OCI-LY1 (cell line): ENCODE measurements around the gene TBX1.

ENCODE experiments used
- H2AFZ ChIP-seq: fragments of 200-600 bp; sonication (generic), shearing (Covaris generic); 2 replicates; pipeline ENCODE4 v1.6.0; 2014; ENCODE audit warnings: antibody characterized with exemption, mild to moderate bottlenecking, low read length
- H3F3A ChIP-seq: fragments of 200-600 bp; sonication (generic), shearing (Covaris generic); 2 replicates; pipeline ENCODE4 v1.6.0; 2014; ENCODE audit warnings: mild to moderate bottlenecking, antibody characterized with exemption, low read length, moderate library complexity; ENCODE audit not compliant: insufficient read depth
- H3K27ac ChIP-seq: fragments of 200-600 bp; sonication (generic); 2 replicates; pipeline ENCODE4 v1.5.1; 2014; ENCODE audit warnings: low read length, mixed run types, mild to moderate bottlenecking, low read depth; ENCODE audit not compliant: poor library complexity, severe bottlenecking
- H3K27me3 ChIP-seq: fragments of 200-600 bp; sonication (generic); 2 replicates; pipeline ENCODE4 v1.6.0; 2014; ENCODE audit warnings: antibody characterized with exemption, mild to moderate bottlenecking, low read length, moderate library complexity; ENCODE audit not compliant: insufficient read depth
- H3K36me3 ChIP-seq: fragments of 200-600 bp; sonication (generic); 2 replicates; pipeline ENCODE4 v1.6.1; 2014; ENCODE audit warnings: mild to moderate bottlenecking, antibody characterized with exemption, low read length, moderate library complexity, mixed read lengths; ENCODE audit not compliant: insufficient read depth
- H3K4me1 ChIP-seq: fragments of 200-600 bp; sonication (generic); 2 replicates; pipeline ENCODE4 v1.5.1; 2014; ENCODE audit warnings: mild to moderate bottlenecking, low read length, moderate library complexity; ENCODE audit not compliant: insufficient read depth, severe bottlenecking
- H3K4me2 ChIP-seq: fragments of 200-600 bp; sonication (generic), shearing (Covaris generic); 2 replicates; pipeline ENCODE4 v1.6.1; 2014; ENCODE audit warnings: low read length
- H3K4me3 ChIP-seq: fragments of 200-600 bp; sonication (generic); 2 replicates; pipeline ENCODE4 v1.5.1; 2014; ENCODE audit warnings: low read length, low read depth, mild to moderate bottlenecking, mixed read lengths; ENCODE audit not compliant: poor library complexity, severe bottlenecking
- H3K79me2 ChIP-seq: fragments of 200-600 bp; shearing (Covaris generic); 2 replicates; pipeline ENCODE4 v1.6.1; 2016; ENCODE audit warnings: mixed run types, low read length, mixed read lengths; ENCODE audit not compliant: insufficient read depth
- H3K9ac ChIP-seq: fragments of 200-600 bp; sonication (generic), shearing (Covaris generic); 2 replicates; pipeline ENCODE4 v1.6.1; 2014; ENCODE audit warnings: mild to moderate bottlenecking, low read length, mixed read lengths
- H3K9me2 ChIP-seq: fragments of 200-600 bp; sonication (generic), shearing (Covaris generic); 2 replicates; pipeline ENCODE4 v1.6.1; 2014; ENCODE audit warnings: low read depth, mild to moderate bottlenecking, low read length, mixed read lengths
- H3K9me3 ChIP-seq: fragments of 200-600 bp; shearing (Covaris generic); 2 replicates; pipeline ENCODE4 v1.6.1; 2014; ENCODE audit warnings: low read length, mixed read lengths
- H4K20me1 ChIP-seq: fragments of 200-600 bp; sonication (generic), shearing (Covaris generic); 2 replicates; pipeline ENCODE4 v1.6.0; 2016; ENCODE audit warnings: mild to moderate bottlenecking, low read length; ENCODE audit not compliant: insufficient read depth
- CTCF ChIP-seq: fragments of 200-600 bp; sonication (generic), shearing (Covaris generic); IDR thresholded peaks from 2 replicates; pipeline ENCODE4 v1.5.1; 2017; ENCODE audit warnings: mild to moderate bottlenecking, antibody characterized with exemption, low read length, moderate library complexity, mixed read lengths
- EZH2 ChIP-seq: fragments of 200-600 bp; sonication (generic), shearing (Covaris generic); IDR thresholded peaks from 2 replicates; pipeline ENCODE4 v1.8.0; 2017; ENCODE audit warnings: borderline replicate concordance, mixed run types, mild to moderate bottlenecking, antibody characterized with exemption, low read length, moderate library complexity, mixed read lengths

TBX1 gene

GRCh38 chr22:19802894-19803735, 42.5 kb downstream of the TBX1 start:
- H3K9me3 ChIP-seq: no peaks in the 10 kb centered on the region
- H3K27me3 ChIP-seq: no peaks in the 10 kb centered on the region

GRCh38 chr22:19803736-19804267, 43.2 kb downstream of the TBX1 start:
- Histone ChIP-seq H3K4me2 (no peak overlapping the region), H3F3A (no peaks in the 10 kb centered on the region), H3K36me3 (no peaks in the 10 kb centered on the region), H3K79me2 (no peaks in the 10 kb centered on the region), H3K4me3 (no peak overlapping the region), H3K9ac (no peak overlapping the region), H3K4me1 (no peaks in the 10 kb centered on the region), H4K20me1 (no peaks in the 10 kb centered on the region), H3K27me3 (no peaks in the 10 kb centered on the region), H3K27ac (no peak overlapping the region), H2AFZ (no peak overlapping the region), H3K9me3 (no peaks in the 10 kb centered on the region), H3K9me2 (no peaks in the 10 kb centered on the region)
- no peak for TF ChIP-seq EZH2
- TF ChIP-seq CTCF: no peak

More at GRCh38 chr22:19802894-19803735, 42.5 kb downstream of the TBX1 start:
- H3K9ac ChIP-seq: no peak overlapping the region
- no peaks in the 10 kb centered on the region for H4K20me1 ChIP-seq
- no peaks in the 10 kb centered on the region for H3K9me2 ChIP-seq
- H3K79me2 ChIP-seq: no peaks in the 10 kb centered on the region
- no peak overlapping the region for H2AFZ ChIP-seq
- no peaks in the 10 kb centered on the region for H3K36me3 ChIP-seq
- no peak overlapping the region for H3K4me2 ChIP-seq
- no peak for TF ChIP-seq CTCF
- no peak for TF ChIP-seq EZH2
- no peak overlapping the region for H3K4me3 ChIP-seq
- H3K27ac ChIP-seq: no peak overlapping the region
- H3F3A ChIP-seq: no peaks in the 10 kb centered on the region
- H3K4me1 ChIP-seq: no peaks in the 10 kb centered on the region

GRCh38 chr22:19805821-19806212, 45.2 kb downstream of the TBX1 start:
- H4K20me1 ChIP-seq: no peaks in the 10 kb centered on the region
- no peaks in the 10 kb centered on the region for H3K9me3 ChIP-seq
- TF ChIP-seq EZH2 (no peak), CTCF (no peak)
- H2AFZ ChIP-seq: no peak overlapping the region
- H3K27ac ChIP-seq: no peak overlapping the region
- no peaks in the 10 kb centered on the region for H3K9me2 ChIP-seq
- no peaks in the 10 kb centered on the region for H3K4me1 ChIP-seq
- H3K4me2 ChIP-seq: no peak overlapping the region
- H3K79me2 ChIP-seq: no peaks in the 10 kb centered on the region
- no peaks in the 10 kb centered on the region for H3K36me3 ChIP-seq
- no peaks in the 10 kb centered on the region for H3F3A ChIP-seq
- H3K9ac ChIP-seq: no peak overlapping the region
- H3K27me3 ChIP-seq: no peaks in the 10 kb centered on the region
- H3K4me3 ChIP-seq: no peak overlapping the region
